Hematopoietic multipotent progenitor cell treated with erythropoietin and hydrocortisone succinate and interleukin-3 and kit ligand, for 6 days (in vitro differentiated cells): ENCODE measurements around the gene MDM2.

Source experiments
- DNase-seq: peaks from one replicate; pipeline ENCODE4 v3.0.0-alpha.2; 2015

MDM2 gene

GRCh38 chr12:68855771-68856170, 47.8 kb downstream of the MDM2 start:
- DNase-seq = no peak

GRCh38 chr12:68856510-68856909, 48.5 kb downstream of the MDM2 start:
- DNase-seq = no peak

- no peak for DNase-seq
Observed at GRCh38 chr12:68861890-68862289, 53.9 kb downstream of the MDM2 start.

GRCh38 chr12:68863109-68863770, 55.3 kb downstream of the MDM2 start:
- DNase-seq = no peak

GRCh38 chr12:68863886-68864454, 56.0 kb downstream of the MDM2 start:
- DNase-seq = peak; percentile 87

- DNase-seq = no peak
Observed at GRCh38 chr12:68864604-68865003, 56.6 kb downstream of the MDM2 start.

GRCh38 chr12:68865399-68866164, 57.6 kb downstream of the MDM2 start:
- peak; percentile 80 for DNase-seq

- DNase-seq = no peak
Observed at GRCh38 chr12:68866950-68867349, 59.0 kb downstream of the MDM2 start.

GRCh38 chr12:68867606-68868005, 59.6 kb downstream of the MDM2 start:
- DNase-seq = no peak

- peak; percentile 17 for DNase-seq
Observed at GRCh38 chr12:68868043-68868790, 60.2 kb downstream of the MDM2 start.

- DNase-seq = no peak
Observed at GRCh38 chr12:68870011-68870410, 62.0 kb downstream of the MDM2 start.

GRCh38 chr12:68870443-68870842, 62.5 kb downstream of the MDM2 start:
- no peak for DNase-seq

- no peak for DNase-seq
Observed at GRCh38 chr12:68871396-68871795, 63.4 kb downstream of the MDM2 start.

- DNase-seq = peak; percentile 44
Observed at GRCh38 chr12:68871921-68872320, 63.9 kb downstream of the MDM2 start.

GRCh38 chr12:68873316-68873715, 65.3 kb downstream of the MDM2 start:
- no peak for DNase-seq

- no peak for DNase-seq
Observed at GRCh38 chr12:68876461-68876860, 68.5 kb downstream of the MDM2 start.

GRCh38 chr12:68877583-68877982, 69.6 kb downstream of the MDM2 start:
- no peak for DNase-seq

GRCh38 chr12:68878283-68878682, 70.3 kb downstream of the MDM2 start:
- no peak for DNase-seq

- DNase-seq = no peak
Observed at GRCh38 chr12:68878846-68879245, 70.9 kb downstream of the MDM2 start.

- DNase-seq = no peak
Observed at GRCh38 chr12:68880660-68881325, 72.8 kb downstream of the MDM2 start.

- no peak for DNase-seq
Observed at GRCh38 chr12:68882251-68882964, 74.4 kb downstream of the MDM2 start.

GRCh38 chr12:68883151-68883550, 75.2 kb downstream of the MDM2 start:
- DNase-seq = no peak
